Measurements from ENCODE around the gene LRRC61.

Gene LRRC61

GRCh38 chr7:150334108-150334507 lies 11.0 kb downstream of the LRRC61 start:
- DNase-seq (ENCODE audit: extremely low read depth, low read depth) = no peak
- no peak overlapping the region for H3K4me3 ChIP-seq (replicated peaks; ENCODE audit: low read depth, low read length)
- TF ChIP-seq CTCF (IDR thresholded peaks at IDR 0.05; ENCODE audit: low read depth, low read length, missing control alignments) = no peak

- TF ChIP-seq CTCF (IDR thresholded peaks at IDR 0.05; ENCODE audit: low read depth, low read length, missing control alignments) = no peak
- H3K4me3 ChIP-seq (replicated peaks; ENCODE audit: low read depth, low read length) = no peak overlapping the region
- DNase-seq (ENCODE audit: extremely low read depth, low read depth) = no peak
Observed at GRCh38 chr7:150335108-150335773, 12.1 kb downstream of the LRRC61 start.

- DNase-seq (ENCODE audit: extremely low read depth, low read depth) = no peak
- no peak for TF ChIP-seq CTCF (IDR thresholded peaks at IDR 0.05; ENCODE audit: low read depth, low read length, missing control alignments)
- no peak overlapping the region for H3K4me3 ChIP-seq (replicated peaks; ENCODE audit: low read depth, low read length)
Observed at GRCh38 chr7:150335774-150336112, 12.6 kb downstream of the LRRC61 start.

GRCh38 chr7:150336746-150337145 lies 13.6 kb downstream of the LRRC61 start:
- no peak for TF ChIP-seq CTCF (IDR thresholded peaks at IDR 0.05; ENCODE audit: low read depth, low read length, missing control alignments)
- no peak for DNase-seq (ENCODE audit: extremely low read depth, low read depth)
- H3K4me3 ChIP-seq (replicated peaks; ENCODE audit: low read depth, low read length) = no peak overlapping the region

- no peak for DNase-seq (ENCODE audit: extremely low read depth, low read depth)
- no peak overlapping the region for H3K4me3 ChIP-seq (replicated peaks; ENCODE audit: low read depth, low read length)
- TF ChIP-seq CTCF (IDR thresholded peaks at IDR 0.05; ENCODE audit: low read depth, low read length, missing control alignments) = no peak
Observed at GRCh38 chr7:150337179-150337578, 14.0 kb downstream of the LRRC61 start.

- H3K4me3 ChIP-seq (replicated peaks; ENCODE audit: low read depth, low read length) = no peak overlapping the region
- no peak for TF ChIP-seq CTCF (IDR thresholded peaks at IDR 0.05; ENCODE audit: low read depth, low read length, missing control alignments)
- DNase-seq (ENCODE audit: extremely low read depth, low read depth) = no peak
Observed at GRCh38 chr7:150337659-150338081, 14.5 kb downstream of the LRRC61 start.

All from HFF-Myc (cell line).